GM12872 (cell line): Measurements from ENCODE around the gene DIP2B.

ENCODE experiments used
- CTCF ChIP-seq: IDR thresholded peaks from 3 replicates; pipeline ENCODE4 v1.5.1; 2011; ENCODE audit warnings: low read depth, mild to moderate bottlenecking, low read length, moderate library complexity; ENCODE audit not compliant: insufficient read depth

DIP2B gene

GRCh38 chr12:50546441-50547318, 41.9 kb downstream of the DIP2B start:
- TF ChIP-seq CTCF: no peak

- TF ChIP-seq CTCF: no peak
These were observed 43.0 kb downstream of the DIP2B start for GRCh38 chr12:50547742-50548141.

- TF ChIP-seq CTCF: no peak
These were observed 45.1 kb downstream of the DIP2B start for GRCh38 chr12:50549885-50550284.

- no peak for TF ChIP-seq CTCF
These were observed 45.9 kb downstream of the DIP2B start for GRCh38 chr12:50550530-50551223.

- TF ChIP-seq CTCF: no peak
These were observed 47.1 kb downstream of the DIP2B start for GRCh38 chr12:50551866-50552265.

GRCh38 chr12:50554651-50555050, 49.9 kb downstream of the DIP2B start:
- no peak for TF ChIP-seq CTCF

GRCh38 chr12:50555471-50555885, 50.7 kb downstream of the DIP2B start:
- TF ChIP-seq CTCF: no peak
